Adipocyte (in vitro differentiated cells): ENCODE data around the gene ST6GALNAC3.
"Not testable (repeated sequence)": the region's sequence is repeated elsewhere in the genome, so short reads cannot be mapped to it uniquely, and the experiment has no call there.

Experiments used
- DNase-seq: peaks from one replicate; pipeline ENCODE4 v3.0.0-alpha.2; 2015; ENCODE audit warnings: low read depth
- H3K27me3 ChIP-seq: replicated peaks from 2 replicates; pipeline ENCODE4 v1.7.0; 2013; ENCODE audit warnings: mild to moderate bottlenecking, low read length, moderate library complexity; ENCODE audit not compliant: control insufficient read depth, insufficient read depth
- H3K36me3 ChIP-seq: 2 replicates; pipeline ENCODE4 v1.7.0; 2013; ENCODE audit warnings: low read length, mild to moderate bottlenecking, moderate library complexity; ENCODE audit not compliant: control insufficient read depth, insufficient read depth, severe bottlenecking
- H3K4me1 ChIP-seq: 2 replicates; pipeline ENCODE4 v1.7.0; 2013; ENCODE audit warnings: mild to moderate bottlenecking, low read length, moderate library complexity; ENCODE audit not compliant: control insufficient read depth, insufficient read depth
- H3K4me3 ChIP-seq: 2 replicates; pipeline ENCODE4 v1.7.0; 2013; ENCODE audit warnings: mild to moderate bottlenecking, low read length, moderate library complexity
- H3K9ac ChIP-seq: 2 replicates; pipeline ENCODE4 v1.7.0; 2013; ENCODE audit warnings: mild to moderate bottlenecking, low read length, moderate library complexity
- H3K9me3 ChIP-seq: 2 replicates; pipeline ENCODE4 v1.7.0; 2013; ENCODE audit warnings: mild to moderate bottlenecking, low read length, moderate library complexity; ENCODE audit not compliant: control insufficient read depth

ST6GALNAC3 gene

DNA sequence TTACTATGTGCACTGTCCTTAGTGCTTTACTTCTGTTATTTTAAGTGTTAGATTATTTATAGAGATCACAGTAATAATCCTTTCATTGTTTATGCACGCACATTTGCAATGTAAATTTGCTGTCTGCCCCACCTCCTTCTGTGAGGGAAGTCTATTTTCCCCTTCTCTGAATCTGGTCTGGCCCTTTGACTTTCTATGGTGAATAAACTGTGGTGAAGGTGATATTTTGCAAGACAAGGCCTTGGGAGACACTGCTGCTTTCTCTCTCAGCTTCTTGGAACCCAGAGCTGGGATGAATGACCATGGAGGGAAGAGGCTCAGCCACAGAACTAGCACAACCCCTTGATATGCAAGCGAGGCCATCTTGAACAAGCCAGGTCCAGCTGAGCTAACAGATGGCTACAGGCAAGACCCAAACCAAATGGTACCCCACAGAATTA, 156.3 kb downstream of the ST6GALNAC3 start:
- DNase-seq, result no peak
- no peak overlapping the region for H3K9ac ChIP-seq
- H3K9me3 ChIP-seq, result no peaks in the 10 kb centered on the region
- H3K27me3 ChIP-seq, result no peaks in the 10 kb centered on the region
- no peak overlapping the region for H3K4me3 ChIP-seq
- no peaks in the 10 kb centered on the region for H3K36me3 ChIP-seq
- peaks cover 5% of the 10 kb centered on the region for H3K4me1 ChIP-seq

DNA sequence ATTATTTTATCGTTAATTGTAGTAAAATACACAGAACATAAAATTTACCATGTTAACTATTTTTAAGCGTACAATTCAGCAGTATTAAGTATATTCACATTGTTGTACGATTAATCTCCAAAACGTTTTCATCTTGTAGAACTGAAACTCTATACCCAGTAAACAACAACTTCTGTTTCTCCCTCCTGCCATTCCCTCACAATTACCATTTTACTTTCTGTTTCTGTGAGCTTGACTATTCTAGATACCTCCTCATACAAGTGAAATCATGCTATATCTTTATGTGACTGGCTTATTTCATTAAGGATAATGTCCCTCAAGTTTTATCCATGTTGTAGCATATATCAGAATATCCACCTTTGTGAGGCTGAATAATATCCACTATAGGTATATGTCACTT, 156.8 kb downstream of the ST6GALNAC3 start:
- no peaks in the 10 kb centered on the region for H3K36me3 ChIP-seq
- no peaks in the 10 kb centered on the region for H3K9me3 ChIP-seq
- peaks cover 5% of the 10 kb centered on the region for H3K4me1 ChIP-seq
- no peaks in the 10 kb centered on the region for H3K27me3 ChIP-seq
- no peak overlapping the region for H3K9ac ChIP-seq
- DNase-seq, result no peak
- H3K4me3 ChIP-seq, result no peak overlapping the region

DNA sequence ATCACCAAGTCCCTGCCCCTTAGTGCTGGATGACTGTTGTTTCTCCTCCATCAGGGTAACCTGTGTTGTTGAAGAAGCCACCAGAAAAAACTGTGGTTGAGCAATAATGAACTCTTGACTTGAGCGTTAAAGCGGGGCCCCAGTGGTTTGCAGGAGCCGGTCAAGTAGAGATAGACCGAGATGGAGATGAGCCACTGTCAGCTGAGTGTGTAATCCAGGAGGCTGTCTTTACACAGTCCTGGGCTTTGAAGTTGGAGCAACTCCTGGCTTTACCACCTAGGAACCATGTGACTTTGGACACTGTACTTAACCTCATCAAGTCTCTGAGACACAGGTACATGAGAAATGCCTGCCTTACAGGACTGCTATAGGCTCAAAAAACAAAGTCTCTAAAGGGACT, 158.1 kb downstream of the ST6GALNAC3 start:
- Histone ChIP-seq H3K9me3 (no peaks in the 10 kb centered on the region), H3K36me3 (no peaks in the 10 kb centered on the region), H3K4me1 (peaks cover 2% of the 10 kb centered on the region), H3K9ac (no peak overlapping the region), H3K27me3 (no peaks in the 10 kb centered on the region), H3K4me3 (no peak overlapping the region)
- no peak for DNase-seq

DNA sequence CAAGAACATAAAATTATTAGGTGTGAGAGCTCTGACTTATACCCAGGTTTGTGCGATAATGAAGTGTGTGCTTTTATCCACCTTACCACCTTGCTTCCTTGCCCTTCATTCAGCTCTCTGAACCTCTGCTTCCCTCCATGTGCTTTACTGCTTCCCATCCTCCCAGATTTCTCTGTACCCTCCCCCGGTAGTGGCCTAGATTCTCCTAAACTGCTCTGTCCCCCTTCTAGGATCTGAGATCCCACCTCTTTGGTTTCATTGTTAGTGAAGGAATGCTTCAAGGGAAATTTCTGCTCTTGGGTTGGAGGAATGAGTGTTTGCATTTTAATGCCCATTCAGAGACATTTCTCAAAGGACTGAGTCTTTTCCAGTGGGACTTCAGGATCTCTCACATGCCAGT, 159.5 kb downstream of the ST6GALNAC3 start:
- no peak overlapping the region for H3K9ac ChIP-seq
- no peaks in the 10 kb centered on the region for H3K4me1 ChIP-seq
- no peaks in the 10 kb centered on the region for H3K36me3 ChIP-seq
- no peaks in the 10 kb centered on the region for H3K27me3 ChIP-seq
- H3K9me3 ChIP-seq, result no peaks in the 10 kb centered on the region
- no peak for DNase-seq
- H3K4me3 ChIP-seq, result no peak overlapping the region

DNA sequence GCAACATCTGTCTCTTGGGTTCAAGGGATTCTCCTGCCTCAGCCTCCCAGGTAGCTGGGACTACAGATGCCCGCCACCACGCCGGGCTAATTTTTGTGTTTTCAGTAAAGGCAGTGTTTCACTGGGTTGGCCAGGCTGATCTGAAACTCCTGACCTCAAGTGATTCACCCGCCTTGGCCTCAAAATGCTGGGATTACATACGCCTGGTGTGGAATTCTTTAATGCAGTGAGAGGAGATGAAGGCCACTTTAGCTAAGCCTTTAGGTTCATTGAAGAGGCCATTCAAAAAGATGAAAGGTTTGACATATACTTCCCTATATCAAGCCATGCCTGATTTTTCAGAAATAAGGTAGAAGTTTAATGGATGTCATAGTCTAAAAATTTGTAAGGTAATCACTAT, 162.7 kb downstream of the ST6GALNAC3 start:
- H3K9me3 ChIP-seq, result no peaks in the 10 kb centered on the region
- no peak overlapping the region for H3K9ac ChIP-seq
- H3K27me3 ChIP-seq, result no peaks in the 10 kb centered on the region
- DNase-seq, result no peak
- H3K4me3 ChIP-seq, result no peak overlapping the region
- no peaks in the 10 kb centered on the region for H3K36me3 ChIP-seq
- H3K4me1 ChIP-seq, result no peaks in the 10 kb centered on the region

DNA sequence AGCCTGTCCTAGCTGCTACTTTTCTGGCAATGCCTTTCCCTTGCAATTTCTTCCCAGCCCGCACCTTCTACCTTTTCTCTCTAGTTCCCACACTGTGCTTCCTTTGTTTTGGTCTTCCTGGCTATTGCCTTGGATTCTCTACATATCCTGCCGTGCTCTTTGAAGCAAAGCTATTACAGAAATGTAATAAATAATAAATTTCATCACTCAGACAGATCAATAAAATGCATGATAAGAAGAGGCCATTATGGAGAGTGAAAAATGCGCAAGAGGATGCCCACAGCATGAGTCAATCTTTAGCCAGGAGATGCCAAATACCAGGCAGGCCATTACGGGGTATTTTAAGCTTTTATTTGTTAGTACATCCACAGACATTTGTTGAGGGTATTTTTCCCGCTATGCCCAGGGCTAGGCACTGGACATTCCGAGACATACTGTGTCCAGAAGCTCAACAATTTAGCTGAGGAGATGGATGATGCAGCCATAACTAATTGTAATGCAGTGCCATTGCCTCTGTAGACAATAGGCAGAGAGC, 163.6 kb downstream of the ST6GALNAC3 start:
- Histone ChIP-seq H3K36me3 (no peaks in the 10 kb centered on the region), H3K27me3 (no peaks in the 10 kb centered on the region), H3K4me1 (no peaks in the 10 kb centered on the region), H3K9ac (no peak overlapping the region), H3K4me3 (no peak overlapping the region), H3K9me3 (no peaks in the 10 kb centered on the region)
- no peak for DNase-seq

DNA sequence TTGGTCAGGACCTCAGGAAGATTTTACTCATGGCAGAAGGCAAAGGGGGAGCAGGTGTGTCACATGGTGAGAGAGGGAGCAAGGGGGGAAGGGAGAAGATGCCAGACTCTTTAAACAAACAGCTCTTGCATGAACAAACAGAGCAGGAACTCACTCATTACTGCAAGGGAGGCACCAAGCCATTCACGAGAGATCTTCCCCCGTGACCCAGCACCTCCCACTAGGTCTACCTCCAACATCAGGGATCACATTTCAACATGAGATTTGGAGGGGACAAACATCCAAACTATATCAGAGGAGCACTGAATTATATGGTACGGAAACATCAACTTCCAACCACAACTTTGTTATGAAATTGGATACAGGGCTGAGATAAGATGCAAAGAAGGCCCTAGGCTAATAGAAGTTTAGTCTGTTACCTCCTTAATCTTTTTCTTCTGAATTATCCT, 164.9 kb downstream of the ST6GALNAC3 start:
- H3K36me3 ChIP-seq, result no peaks in the 10 kb centered on the region
- DNase-seq, result no peak
- H3K9ac ChIP-seq, result no peak overlapping the region

DNA sequence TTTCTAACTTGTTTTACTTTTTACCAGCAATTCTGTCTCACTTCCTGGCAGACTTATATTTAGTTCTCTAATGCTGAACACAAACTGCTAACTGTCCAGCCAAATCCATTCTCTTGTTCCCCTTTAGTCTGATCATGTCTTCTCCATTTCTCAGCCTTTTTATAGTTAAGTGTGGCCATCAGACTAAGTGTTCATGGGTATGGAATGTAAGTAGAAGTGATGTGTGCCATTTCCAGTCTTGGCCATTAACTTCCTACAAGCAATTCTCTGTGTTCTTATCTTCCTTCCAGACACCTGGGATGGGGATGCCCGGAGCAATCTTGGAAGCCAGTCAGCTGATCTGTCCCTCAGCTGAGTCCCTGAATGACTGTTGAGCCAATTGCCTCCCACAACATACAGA, 165.8 kb downstream of the ST6GALNAC3 start:
- Histone ChIP-seq H3K9ac (no peak overlapping the region), H3K36me3 (no peaks in the 10 kb centered on the region), H3K27me3 (no peaks in the 10 kb centered on the region), H3K4me3 (no peak overlapping the region), H3K4me1 (no peaks in the 10 kb centered on the region), H3K9me3 (peaks cover 9% of the 10 kb centered on the region)
- DNase-seq, result no peak

More for the DNA sequence above, 164.9 kb downstream of the ST6GALNAC3 start:
- H3K4me3 ChIP-seq, result no peak overlapping the region
- peaks cover 5% of the 10 kb centered on the region for H3K9me3 ChIP-seq
- no peaks in the 10 kb centered on the region for H3K27me3 ChIP-seq
- no peaks in the 10 kb centered on the region for H3K4me1 ChIP-seq

DNA sequence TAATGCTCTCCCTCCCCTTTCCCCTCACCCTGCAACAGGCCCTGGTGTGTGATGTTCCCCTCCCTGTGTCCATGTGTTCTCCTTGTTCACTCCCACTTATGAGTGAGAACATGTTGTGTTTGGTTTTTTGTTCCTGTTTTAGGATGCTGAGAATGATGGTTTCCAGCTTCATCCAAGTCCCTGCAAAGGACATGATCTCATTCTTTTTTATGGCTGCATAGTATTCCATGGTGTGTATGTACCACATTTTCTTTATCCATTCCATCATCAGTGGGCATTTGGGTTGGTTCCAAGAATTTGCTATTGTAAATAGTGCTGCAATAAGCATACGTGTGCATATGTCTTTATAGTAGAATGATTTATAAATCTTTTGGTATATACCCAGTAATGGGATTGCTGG, 168.0 kb downstream of the ST6GALNAC3 start:
- not testable (repeated sequence) for H3K27me3 ChIP-seq, DNase-seq, H3K4me1 ChIP-seq, H3K36me3 ChIP-seq, H3K9me3 ChIP-seq, H3K4me3 ChIP-seq, H3K9ac ChIP-seq

DNA sequence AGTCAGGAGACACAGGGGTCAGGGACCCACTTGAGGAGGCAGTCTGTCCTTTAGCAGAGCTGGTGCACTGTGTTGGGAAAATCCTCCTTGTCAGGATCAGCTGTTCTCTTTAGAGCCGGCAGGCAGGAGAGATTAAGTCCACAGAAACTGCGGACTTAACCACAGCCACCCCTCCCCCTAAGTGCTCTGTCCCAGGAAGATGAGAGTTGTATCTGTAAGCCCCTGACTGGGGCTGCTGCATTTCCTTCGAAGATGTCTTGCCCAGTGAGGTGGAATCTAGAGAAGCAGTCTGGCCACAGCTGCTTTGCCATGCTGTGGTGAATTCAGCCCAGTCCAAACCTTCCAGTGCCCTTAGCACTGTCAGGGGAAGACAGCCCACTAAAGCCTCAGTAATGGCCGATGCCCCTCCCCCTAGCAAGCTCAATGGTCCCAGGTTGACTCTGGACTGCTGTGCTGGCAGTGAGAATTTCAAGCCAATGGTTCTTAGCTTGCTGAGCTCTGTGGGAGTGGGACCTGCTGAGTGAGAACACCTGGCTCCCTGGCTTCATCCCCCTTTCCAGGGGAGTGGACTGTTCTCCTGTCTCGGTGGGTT, 172.8 kb downstream of the ST6GALNAC3 start:
- H3K27me3 ChIP-seq, result peaks cover 4% of the 10 kb centered on the region
- H3K36me3 ChIP-seq, result no peaks in the 10 kb centered on the region
- H3K4me1 ChIP-seq, result no peaks in the 10 kb centered on the region

DNA sequence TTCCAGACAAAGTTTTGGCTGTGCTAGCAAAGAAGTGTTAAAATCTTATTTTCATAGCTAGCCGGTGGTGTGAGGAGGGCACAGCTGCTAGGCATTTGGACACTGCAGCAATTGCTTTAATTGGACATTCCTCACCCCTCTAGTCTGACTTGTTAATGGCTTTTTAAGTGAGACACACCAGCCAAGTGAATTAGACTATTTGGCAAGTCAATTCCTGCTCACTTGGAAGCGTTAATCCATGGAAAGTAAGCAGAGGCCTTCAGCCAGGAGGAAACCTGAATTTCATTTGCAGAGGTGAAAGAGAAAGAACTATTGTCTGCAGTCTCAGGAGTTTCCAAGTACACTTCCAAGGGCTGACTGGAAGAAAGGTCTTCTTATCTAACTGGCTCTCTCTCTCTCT, 175.7 kb downstream of the ST6GALNAC3 start:
- Histone ChIP-seq H3K9me3 (peaks cover 10% of the 10 kb centered on the region), H3K4me3 (no peak overlapping the region), H3K27me3 (peaks cover 4% of the 10 kb centered on the region), H3K36me3 (no peaks in the 10 kb centered on the region), H3K4me1 (no peaks in the 10 kb centered on the region), H3K9ac (no peak overlapping the region)
- no peak for DNase-seq

More for the DNA sequence above, 172.8 kb downstream of the ST6GALNAC3 start:
- H3K9ac ChIP-seq, result no peak overlapping the region
- DNase-seq, result no peak
- peaks cover 19% of the 10 kb centered on the region for H3K9me3 ChIP-seq
- H3K4me3 ChIP-seq, result no peak overlapping the region

DNA sequence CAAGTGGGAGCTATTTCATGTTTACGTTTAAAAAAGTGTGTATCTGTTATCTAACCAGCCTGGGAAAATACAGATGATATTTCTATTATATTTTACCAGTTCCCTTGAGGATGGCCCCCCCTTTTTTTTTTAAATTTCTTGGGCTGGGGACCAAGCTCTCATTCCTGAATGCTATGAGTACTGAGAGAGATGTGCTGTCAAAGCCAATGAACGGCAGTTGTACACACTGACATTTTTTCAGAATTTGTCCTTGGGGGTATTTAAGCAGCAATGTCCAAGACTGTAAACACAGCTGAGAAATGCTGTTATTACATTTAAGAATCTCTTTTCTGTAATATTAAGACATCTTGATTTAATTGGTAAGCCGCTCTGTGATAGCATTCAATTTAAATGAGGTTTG, 177.9 kb downstream of the ST6GALNAC3 start:
- Histone ChIP-seq H3K9ac (no peak overlapping the region), H3K4me3 (no peak overlapping the region), H3K9me3 (peaks cover 10% of the 10 kb centered on the region), H3K36me3 (no peaks in the 10 kb centered on the region), H3K27me3 (peaks cover 4% of the 10 kb centered on the region), H3K4me1 (no peaks in the 10 kb centered on the region)
- DNase-seq, result no peak
